MM.1S (cell line): ENCODE results near the gene ATPAF1.

Source experiments
- EZH2phosphoT487 ChIP-seq: fragments of 300-600 bp; sonication (generic); IDR thresholded peaks from 2 replicates; pipeline ENCODE4 v1.6.1; 2018; ENCODE audit warnings: antibody characterized with exemption, low read length
- TF ChIP-seq, protein P1 (sequence below): fragments of 300-600 bp; sonication (generic); IDR thresholded peaks from 2 replicates; pipeline ENCODE4 v1.5.1; 2016; ENCODE audit warnings: antibody characterized with exemption, low read length, mixed read lengths

DNA sequence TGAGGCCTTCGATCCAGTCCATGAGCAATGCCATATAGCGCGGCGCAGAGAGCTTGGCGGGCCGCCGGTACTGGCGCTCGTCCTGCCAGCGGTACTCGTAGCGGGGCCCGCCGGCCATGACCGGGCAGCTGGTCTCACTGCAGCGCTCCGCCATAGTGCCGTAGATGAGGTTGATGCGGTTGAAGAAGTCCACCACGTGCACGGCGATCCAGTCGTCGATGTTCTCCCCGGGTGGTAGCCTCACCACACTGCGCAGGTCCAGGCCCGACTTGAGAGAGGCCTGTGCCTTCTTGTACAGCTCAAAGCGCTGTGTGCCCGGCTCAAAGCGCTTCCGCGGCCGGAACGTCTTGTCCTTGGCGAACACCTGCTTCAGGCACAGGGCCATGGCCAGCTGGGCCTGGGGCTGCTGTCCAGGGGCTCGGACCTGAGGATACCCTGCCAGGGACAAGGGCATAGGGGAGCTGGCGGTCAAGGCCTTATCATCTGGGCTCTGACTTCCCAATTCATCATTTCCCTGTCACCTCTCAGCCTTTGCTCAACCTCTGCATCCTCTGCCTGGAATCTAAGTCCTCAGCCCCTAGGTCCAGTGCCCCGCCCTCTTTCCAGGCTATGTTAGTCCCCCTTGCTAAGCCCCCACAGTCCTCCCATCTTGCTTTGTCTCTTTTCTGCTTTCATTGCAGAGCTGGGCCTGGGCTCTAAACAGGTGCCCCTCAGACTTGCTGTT is 55.1 kb downstream of the ATPAF1 start:
- TF ChIP-seq, protein P1, sequence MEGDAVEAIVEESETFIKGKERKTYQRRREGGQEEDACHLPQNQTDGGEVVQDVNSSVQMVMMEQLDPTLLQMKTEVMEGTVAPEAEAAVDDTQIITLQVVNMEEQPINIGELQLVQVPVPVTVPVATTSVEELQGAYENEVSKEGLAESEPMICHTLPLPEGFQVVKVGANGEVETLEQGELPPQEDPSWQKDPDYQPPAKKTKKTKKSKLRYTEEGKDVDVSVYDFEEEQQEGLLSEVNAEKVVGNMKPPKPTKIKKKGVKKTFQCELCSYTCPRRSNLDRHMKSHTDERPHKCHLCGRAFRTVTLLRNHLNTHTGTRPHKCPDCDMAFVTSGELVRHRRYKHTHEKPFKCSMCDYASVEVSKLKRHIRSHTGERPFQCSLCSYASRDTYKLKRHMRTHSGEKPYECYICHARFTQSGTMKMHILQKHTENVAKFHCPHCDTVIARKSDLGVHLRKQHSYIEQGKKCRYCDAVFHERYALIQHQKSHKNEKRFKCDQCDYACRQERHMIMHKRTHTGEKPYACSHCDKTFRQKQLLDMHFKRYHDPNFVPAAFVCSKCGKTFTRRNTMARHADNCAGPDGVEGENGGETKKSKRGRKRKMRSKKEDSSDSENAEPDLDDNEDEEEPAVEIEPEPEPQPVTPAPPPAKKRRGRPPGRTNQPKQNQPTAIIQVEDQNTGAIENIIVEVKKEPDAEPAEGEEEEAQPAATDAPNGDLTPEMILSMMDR, result no peak
- TF ChIP-seq EZH2phosphoT487, result no peak
